SU-DHL-6 (cell line): Measurements from ENCODE around the gene PKIB.

ENCODE experiments used
- H2AFZ ChIP-seq: fragments of 200-600 bp; sonication (generic); 2 replicates; pipeline ENCODE4 v1.6.1; 2014; ENCODE audit warnings: low read depth, mild to moderate bottlenecking, moderate library complexity, mixed read lengths, antibody characterized with exemption, low read length; ENCODE audit not compliant: severe bottlenecking
- H3F3A ChIP-seq: fragments of 200-600 bp; shearing (Covaris generic); 2 replicates; pipeline ENCODE4 v1.6.0; 2016; ENCODE audit warnings: antibody characterized with exemption, mild to moderate bottlenecking; ENCODE audit not compliant: insufficient read depth
- H3K27ac ChIP-seq: fragments of 200-600 bp; sonication (generic); 2 replicates; pipeline ENCODE4 v1.5.1; 2016; ENCODE audit warnings: low read depth, mild to moderate bottlenecking, low read length, moderate library complexity, mixed read lengths
- H3K27me3 ChIP-seq: fragments of 200-600 bp; sonication (generic), shearing (Covaris generic); 2 replicates; pipeline ENCODE4 v1.6.0; 2014; ENCODE audit warnings: mild to moderate bottlenecking, low read length
- H3K36me3 ChIP-seq: fragments of 200-600 bp; sonication (generic); 2 replicates; pipeline ENCODE4 v1.6.1; 2014; ENCODE audit warnings: mild to moderate bottlenecking, low read length, mixed read lengths
- H3K4me2 ChIP-seq: fragments of 300-600, 200-600 bp; shearing (Covaris generic), sonication (generic); 2 replicates; pipeline ENCODE4 v1.6.0; 2014; ENCODE audit warnings: low read length, low read depth, mild to moderate bottlenecking; ENCODE audit not compliant: poor library complexity, severe bottlenecking
- H3K4me3 ChIP-seq: fragments of 200-600 bp; sonication (generic); 2 replicates; pipeline ENCODE4 v1.5.1; 2014; ENCODE audit warnings: antibody characterized with exemption, low read length, mild to moderate bottlenecking, mixed read lengths; ENCODE audit not compliant: insufficient read depth, poor library complexity, severe bottlenecking
- H3K79me2 ChIP-seq: fragments of 200-600 bp; sonication (generic); 2 replicates; pipeline ENCODE4 v1.6.1; 2014; ENCODE audit warnings: mild to moderate bottlenecking, low read length, moderate library complexity; ENCODE audit not compliant: insufficient read depth
- H3K9ac ChIP-seq: fragments of 200-600 bp; sonication (generic); 2 replicates; pipeline ENCODE4 v1.7.0; 2014; ENCODE audit warnings: mild to moderate bottlenecking, low read length
- H3K9me2 ChIP-seq: fragments of 200-600 bp; sonication (generic); replicated peaks from 2 replicates; pipeline ENCODE4 v1.6.1; 2014; ENCODE audit warnings: low read length; ENCODE audit not compliant: insufficient read depth
- H3K9me3 ChIP-seq: fragments of 200-600 bp; sonication (generic); 2 replicates; pipeline ENCODE4 v1.6.1; 2014; ENCODE audit warnings: low read length, mixed read lengths; ENCODE audit not compliant: insufficient read depth
- H4K20me1 ChIP-seq: fragments of 200-600 bp; sonication (generic); 2 replicates; pipeline ENCODE4 v1.6.1; 2014; ENCODE audit warnings: low read depth, mild to moderate bottlenecking, antibody characterized with exemption, low read length, moderate library complexity, mixed read lengths
- EZH2phosphoT487 ChIP-seq: fragments of 200-600 bp; sonication (generic), shearing (Covaris generic); conservative IDR thresholded peaks from 2 replicates; pipeline ENCODE4 v1.6.1; 2018; ENCODE audit warnings: mild to moderate bottlenecking, antibody characterized with exemption, low read length, moderate library complexity, mixed read lengths
- TF ChIP-seq, protein P1 (sequence below): fragments of 200-600 bp; sonication (generic); IDR thresholded peaks from one replicate; pipeline ENCODE4 v1.5.1; 2017; ENCODE audit warnings: antibody characterized with exemption, mild to moderate bottlenecking, low read length, moderate library complexity; ENCODE audit not compliant: insufficient read depth, poor library complexity, severe bottlenecking

The PKIB gene

DNA sequence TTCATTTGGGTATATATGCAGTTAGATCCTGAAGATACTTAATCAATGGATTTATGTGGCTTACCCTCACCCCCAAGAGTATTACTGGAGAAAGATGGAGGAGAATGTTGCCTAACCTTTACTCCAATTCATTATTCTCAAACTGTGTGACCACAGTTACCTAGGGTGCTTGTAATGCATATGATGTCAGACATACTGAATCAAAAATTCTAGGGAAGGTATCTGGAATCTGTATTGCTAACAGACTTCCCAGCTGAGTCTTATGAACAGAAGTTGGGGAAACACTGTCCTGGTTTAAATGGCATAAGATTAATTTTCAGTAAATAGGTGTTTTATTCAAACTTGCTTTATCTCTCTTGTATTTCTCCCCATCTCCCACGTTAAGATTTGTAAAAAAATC is 83.9 kb downstream of the PKIB start:
- Histone ChIP-seq H3K9me2 (no peaks in the 10 kb centered on the region), H3K27me3 (no peaks in the 10 kb centered on the region), H3K9me3 (no peaks in the 10 kb centered on the region), H3K79me2 (no peaks in the 10 kb centered on the region), H3K4me3 (no peak overlapping the region), H4K20me1 (no peaks in the 10 kb centered on the region), H3K4me2 (no peak overlapping the region), H3K27ac (no peak overlapping the region), H3K9ac (no peak overlapping the region), H3K36me3 (no peaks in the 10 kb centered on the region), H2AFZ (no peak overlapping the region), H3F3A (no peaks in the 10 kb centered on the region)
- TF ChIP-seq EZH2phosphoT487 = no peak
- TF ChIP-seq, protein P1, sequence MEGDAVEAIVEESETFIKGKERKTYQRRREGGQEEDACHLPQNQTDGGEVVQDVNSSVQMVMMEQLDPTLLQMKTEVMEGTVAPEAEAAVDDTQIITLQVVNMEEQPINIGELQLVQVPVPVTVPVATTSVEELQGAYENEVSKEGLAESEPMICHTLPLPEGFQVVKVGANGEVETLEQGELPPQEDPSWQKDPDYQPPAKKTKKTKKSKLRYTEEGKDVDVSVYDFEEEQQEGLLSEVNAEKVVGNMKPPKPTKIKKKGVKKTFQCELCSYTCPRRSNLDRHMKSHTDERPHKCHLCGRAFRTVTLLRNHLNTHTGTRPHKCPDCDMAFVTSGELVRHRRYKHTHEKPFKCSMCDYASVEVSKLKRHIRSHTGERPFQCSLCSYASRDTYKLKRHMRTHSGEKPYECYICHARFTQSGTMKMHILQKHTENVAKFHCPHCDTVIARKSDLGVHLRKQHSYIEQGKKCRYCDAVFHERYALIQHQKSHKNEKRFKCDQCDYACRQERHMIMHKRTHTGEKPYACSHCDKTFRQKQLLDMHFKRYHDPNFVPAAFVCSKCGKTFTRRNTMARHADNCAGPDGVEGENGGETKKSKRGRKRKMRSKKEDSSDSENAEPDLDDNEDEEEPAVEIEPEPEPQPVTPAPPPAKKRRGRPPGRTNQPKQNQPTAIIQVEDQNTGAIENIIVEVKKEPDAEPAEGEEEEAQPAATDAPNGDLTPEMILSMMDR = no peak

GRCh38 chr6:122694602-122695001 is 84.4 kb downstream of the PKIB start:
- no peaks in the 10 kb centered on the region for H4K20me1 ChIP-seq
- no peak overlapping the region for H3K27ac ChIP-seq
- no peaks in the 10 kb centered on the region for H3K9me3 ChIP-seq
- no peaks in the 10 kb centered on the region for H3F3A ChIP-seq
- H3K9ac ChIP-seq = no peak overlapping the region
- no peak overlapping the region for H3K4me2 ChIP-seq
- TF ChIP-seq, protein P1 = no peak
- TF ChIP-seq EZH2phosphoT487 = no peak
- no peak overlapping the region for H2AFZ ChIP-seq
- H3K79me2 ChIP-seq = no peaks in the 10 kb centered on the region
- H3K27me3 ChIP-seq = no peaks in the 10 kb centered on the region
- no peaks in the 10 kb centered on the region for H3K9me2 ChIP-seq
- H3K36me3 ChIP-seq = no peaks in the 10 kb centered on the region
- H3K4me3 ChIP-seq = no peak overlapping the region

DNA sequence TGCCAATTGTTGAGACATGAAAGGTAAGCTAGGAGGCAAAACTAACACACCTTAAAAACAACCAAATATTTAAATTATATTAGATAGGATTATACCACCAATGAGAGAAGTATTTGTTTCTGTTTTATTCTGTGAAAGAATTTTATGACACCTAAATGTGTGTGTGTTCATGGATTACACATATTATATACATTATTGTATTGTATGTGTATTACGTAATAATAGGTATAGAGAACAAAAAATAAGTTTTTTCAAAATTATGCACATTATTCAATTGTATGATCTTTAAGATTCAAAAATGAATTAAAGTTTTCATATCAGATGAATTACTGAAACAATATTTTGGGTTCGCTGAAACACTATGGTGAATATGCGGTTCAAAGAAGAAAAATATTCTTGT is 85.0 kb downstream of the PKIB start:
- Histone ChIP-seq H3K9me2 (no peaks in the 10 kb centered on the region), H3K27me3 (no peaks in the 10 kb centered on the region), H3K9me3 (no peaks in the 10 kb centered on the region), H3K36me3 (no peaks in the 10 kb centered on the region), H3K9ac (no peak overlapping the region), H3F3A (no peaks in the 10 kb centered on the region), H4K20me1 (no peaks in the 10 kb centered on the region), H3K4me3 (no peak overlapping the region), H3K4me2 (no peak overlapping the region), H3K79me2 (no peaks in the 10 kb centered on the region), H2AFZ (no peak overlapping the region), H3K27ac (no peak overlapping the region)
- TF ChIP-seq, protein P1 = no peak
- no peak for TF ChIP-seq EZH2phosphoT487
